Measurements from ENCODE around the gene TBCC. TPM values are rescaled to one million over a fixed set of nuclear protein-coding genes. Genes with fewer than 3 reads are reported as not detected.

TBCC gene, protein sequence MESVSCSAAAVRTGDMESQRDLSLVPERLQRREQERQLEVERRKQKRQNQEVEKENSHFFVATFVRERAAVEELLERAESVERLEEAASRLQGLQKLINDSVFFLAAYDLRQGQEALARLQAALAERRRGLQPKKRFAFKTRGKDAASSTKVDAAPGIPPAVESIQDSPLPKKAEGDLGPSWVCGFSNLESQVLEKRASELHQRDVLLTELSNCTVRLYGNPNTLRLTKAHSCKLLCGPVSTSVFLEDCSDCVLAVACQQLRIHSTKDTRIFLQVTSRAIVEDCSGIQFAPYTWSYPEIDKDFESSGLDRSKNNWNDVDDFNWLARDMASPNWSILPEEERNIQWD
- total RNA-seq: 47.4 and 58.8 TPM in 2 replicates
- polyA plus RNA-seq: 53.3 and 67.1 TPM in 2 replicates

DNA sequence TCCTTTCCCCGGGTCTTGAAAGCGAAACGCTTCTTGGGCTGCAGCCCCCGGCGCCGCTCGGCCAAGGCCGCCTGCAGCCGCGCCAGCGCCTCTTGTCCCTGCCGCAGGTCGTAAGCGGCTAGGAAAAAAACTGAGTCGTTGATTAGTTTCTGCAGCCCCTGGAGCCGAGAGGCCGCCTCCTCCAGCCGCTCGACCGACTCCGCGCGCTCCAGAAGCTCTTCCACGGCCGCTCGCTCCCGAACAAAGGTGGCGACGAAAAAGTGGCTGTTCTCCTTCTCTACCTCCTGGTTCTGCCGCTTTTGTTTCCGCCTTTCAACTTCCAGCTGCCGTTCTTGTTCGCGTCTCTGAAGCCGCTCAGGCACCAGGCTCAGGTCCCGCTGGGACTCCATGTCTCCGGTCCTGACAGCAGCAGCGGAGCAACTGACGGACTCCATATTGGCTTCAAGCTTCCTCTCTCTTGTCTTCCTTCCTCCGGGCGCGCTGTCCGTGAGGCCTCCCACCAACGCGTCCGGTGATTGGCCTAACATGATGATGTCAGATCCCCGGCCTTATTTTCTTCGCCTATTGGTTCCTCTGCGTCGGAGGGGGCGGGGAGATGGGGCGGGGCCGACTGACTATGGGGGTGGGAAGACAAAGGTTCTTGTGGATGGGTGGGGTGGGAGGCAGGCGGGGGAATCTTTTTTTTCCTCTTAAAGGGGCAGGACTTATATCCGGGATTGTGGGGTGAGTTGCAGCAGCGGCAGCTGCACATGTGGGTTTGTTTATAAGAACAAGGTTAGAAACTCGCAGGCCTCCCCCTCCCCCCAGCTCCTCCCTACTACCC lies at the start of gene TBCC:
Gene TBCC (minus strand): TSS at position 464 of the 823 bp plus-strand sequence. CDS start 30 bp downstream, at position 434.
- TF ChIP-seq, protein P1, sequence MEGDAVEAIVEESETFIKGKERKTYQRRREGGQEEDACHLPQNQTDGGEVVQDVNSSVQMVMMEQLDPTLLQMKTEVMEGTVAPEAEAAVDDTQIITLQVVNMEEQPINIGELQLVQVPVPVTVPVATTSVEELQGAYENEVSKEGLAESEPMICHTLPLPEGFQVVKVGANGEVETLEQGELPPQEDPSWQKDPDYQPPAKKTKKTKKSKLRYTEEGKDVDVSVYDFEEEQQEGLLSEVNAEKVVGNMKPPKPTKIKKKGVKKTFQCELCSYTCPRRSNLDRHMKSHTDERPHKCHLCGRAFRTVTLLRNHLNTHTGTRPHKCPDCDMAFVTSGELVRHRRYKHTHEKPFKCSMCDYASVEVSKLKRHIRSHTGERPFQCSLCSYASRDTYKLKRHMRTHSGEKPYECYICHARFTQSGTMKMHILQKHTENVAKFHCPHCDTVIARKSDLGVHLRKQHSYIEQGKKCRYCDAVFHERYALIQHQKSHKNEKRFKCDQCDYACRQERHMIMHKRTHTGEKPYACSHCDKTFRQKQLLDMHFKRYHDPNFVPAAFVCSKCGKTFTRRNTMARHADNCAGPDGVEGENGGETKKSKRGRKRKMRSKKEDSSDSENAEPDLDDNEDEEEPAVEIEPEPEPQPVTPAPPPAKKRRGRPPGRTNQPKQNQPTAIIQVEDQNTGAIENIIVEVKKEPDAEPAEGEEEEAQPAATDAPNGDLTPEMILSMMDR (IDR thresholded peaks at IDR 0.05; ENCODE audit: low read depth, low read length): no peak
- Histone ChIP-seq H3K36me3 (no peaks in the 10 kb centered on the region), H3K27me3 (no peaks in the 10 kb centered on the region), H3K4me3 (peak within 1 kb of the TSS; percentile 92), H3K27ac (peak within 1 kb of the TSS; percentile 97), H3K4me1 (ENCODE audit: low read depth) (peaks cover 20% of the 10 kb centered on the region), H3K9me3 (ENCODE audit: low read depth) (no peaks in the 10 kb centered on the region)
- DNase-seq (ENCODE audit: low read depth in 1 of 2, low spot score in 1 of 2): peak; percentile 98 to 99

DNA sequence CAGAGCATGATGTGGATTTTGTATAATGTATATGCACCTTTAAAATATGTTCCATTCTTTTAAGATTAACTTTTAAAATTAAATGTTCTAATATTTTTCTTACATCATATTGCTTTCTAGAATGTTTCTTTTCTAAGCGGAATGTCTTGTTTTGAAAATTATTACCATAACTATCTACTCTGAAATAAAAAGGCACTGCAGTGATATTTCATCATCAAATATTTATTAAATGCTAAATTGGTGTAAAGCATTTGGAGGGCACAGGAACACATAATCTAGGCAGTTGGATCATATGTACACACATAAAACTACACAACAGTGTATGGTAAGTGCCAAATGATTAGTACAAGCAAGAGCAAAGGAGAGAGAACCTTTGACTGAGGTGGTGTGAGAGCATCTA lies 49.7 kb upstream of the TBCC start:
- TF ChIP-seq, protein P1 (IDR thresholded peaks at IDR 0.05; ENCODE audit: low read depth, low read length): no peak
- no peaks in the 10 kb centered on the region for H3K27me3 ChIP-seq
- H3K36me3 ChIP-seq: no peaks in the 10 kb centered on the region
- no peaks in the 10 kb centered on the region for H3K9me3 ChIP-seq (ENCODE audit: low read depth)
- no peak overlapping the region for H3K4me3 ChIP-seq
- H3K27ac ChIP-seq: no peak overlapping the region
- no peak for DNase-seq (ENCODE audit: low read depth in 1 of 2, low spot score in 1 of 2)
- H3K4me1 ChIP-seq (ENCODE audit: low read depth): peaks cover 1% of the 10 kb centered on the region

DNA sequence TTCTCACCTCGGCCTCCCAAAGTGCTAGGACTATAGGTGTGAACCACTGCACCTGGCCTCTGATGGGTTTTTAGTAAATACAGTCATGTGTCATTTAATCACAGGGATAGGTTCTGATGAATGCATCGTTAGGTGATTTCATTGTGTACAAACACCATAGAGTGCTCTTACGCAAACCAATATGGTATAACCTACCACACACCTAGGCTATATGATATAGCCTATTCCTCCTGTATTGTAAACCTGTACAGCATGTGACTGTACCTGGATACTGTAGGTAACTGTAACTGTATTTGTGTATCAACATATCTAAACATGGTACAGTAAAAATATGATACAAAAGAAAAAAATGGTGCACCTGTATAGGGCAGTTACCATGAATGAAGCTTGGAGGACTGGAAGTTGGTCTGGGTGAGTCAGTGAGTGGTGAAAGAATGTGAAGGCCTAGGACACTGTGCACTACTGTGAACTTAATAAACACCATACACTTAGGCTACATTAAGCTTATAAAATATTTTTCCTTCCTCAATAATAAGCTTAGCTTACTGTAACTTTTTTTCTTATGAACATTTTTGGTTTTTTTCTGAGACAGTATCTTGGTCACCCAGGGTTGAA lies 45.9 kb upstream of the TBCC start:
- H3K27ac ChIP-seq: peak overlapping the region; percentile 75
- H3K4me3 ChIP-seq: no peak overlapping the region
- no peaks in the 10 kb centered on the region for H3K9me3 ChIP-seq (ENCODE audit: low read depth)
- no peaks in the 10 kb centered on the region for H3K36me3 ChIP-seq
- DNase-seq (ENCODE audit: low read depth in 1 of 2, low spot score in 1 of 2): no peak
- peaks cover 15% of the 10 kb centered on the region for H3K4me1 ChIP-seq (ENCODE audit: low read depth)
- no peaks in the 10 kb centered on the region for H3K27me3 ChIP-seq
- TF ChIP-seq, protein P1 (IDR thresholded peaks at IDR 0.05; ENCODE audit: low read depth, low read length): no peak

DNA sequence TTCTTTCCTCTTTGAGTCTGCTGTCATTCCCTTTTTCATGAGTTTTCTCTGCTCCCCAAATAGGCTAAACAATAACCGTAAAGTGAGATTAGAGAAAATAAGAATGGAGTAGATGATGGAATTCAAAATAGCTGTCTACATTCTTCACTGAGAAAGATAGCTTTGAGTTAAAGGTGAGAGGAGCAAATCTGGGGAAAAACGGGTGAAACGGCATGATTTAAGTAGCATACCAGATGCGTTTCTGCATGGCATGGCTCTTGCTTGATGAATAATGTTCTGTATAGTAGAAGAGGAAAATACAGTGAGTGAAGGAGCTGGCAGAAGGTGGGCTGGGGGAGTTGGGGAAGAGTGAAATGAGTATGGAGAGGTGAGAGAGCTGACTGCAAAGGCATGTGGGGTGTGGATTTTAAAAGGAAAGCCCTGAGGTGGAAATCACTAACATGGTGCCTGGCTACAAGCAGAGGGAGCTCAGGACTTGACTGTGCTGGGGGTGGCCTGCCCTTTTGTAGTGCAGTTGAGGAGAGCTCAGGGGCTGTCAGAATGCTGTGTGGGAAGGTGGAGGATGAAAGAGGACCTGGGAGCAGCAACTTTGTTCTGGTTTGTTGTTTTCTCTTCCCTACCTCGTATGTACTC lies 44.8 kb upstream of the TBCC start:
- TF ChIP-seq, protein P1 (IDR thresholded peaks at IDR 0.05; ENCODE audit: low read depth, low read length): no peak
- DNase-seq (ENCODE audit: low read depth in 1 of 2, low spot score in 1 of 2): peak in 1 of 2 donors; percentile 32
- H3K4me3 ChIP-seq: no peak overlapping the region

DNA sequence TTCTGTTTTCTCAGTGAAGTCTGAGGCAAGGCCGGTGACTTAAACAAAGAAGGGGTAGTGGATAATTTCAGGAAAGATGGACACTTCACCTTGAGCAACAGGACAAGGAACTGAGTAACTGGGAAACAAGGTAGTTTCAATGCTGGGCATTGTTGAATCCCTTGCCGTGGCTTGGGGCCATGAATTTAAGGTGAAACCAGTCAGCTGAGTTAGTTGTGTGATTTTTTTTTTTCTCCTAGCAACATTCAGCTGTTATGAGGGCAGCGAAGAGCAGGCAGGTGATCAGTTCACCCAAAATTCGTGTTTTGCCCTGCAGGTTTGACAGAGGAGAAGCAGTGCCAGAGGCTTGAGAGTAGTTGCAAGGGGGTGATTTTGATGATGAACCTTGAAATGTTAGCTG lies 42.8 kb upstream of the TBCC start:
- TF ChIP-seq, protein P1 (IDR thresholded peaks at IDR 0.05; ENCODE audit: low read depth, low read length): no peak
- DNase-seq (ENCODE audit: low read depth in 1 of 2, low spot score in 1 of 2): no peak
- H3K4me1 ChIP-seq (ENCODE audit: low read depth): peaks cover 25% of the 10 kb centered on the region
- H3K27me3 ChIP-seq: no peaks in the 10 kb centered on the region
- no peaks in the 10 kb centered on the region for H3K36me3 ChIP-seq
- peak overlapping the region; percentile 75 for H3K27ac ChIP-seq
- H3K9me3 ChIP-seq (ENCODE audit: low read depth): no peaks in the 10 kb centered on the region
- H3K4me3 ChIP-seq: no peak overlapping the region

More for the DNA sequence above, 44.8 kb upstream of the TBCC start:
- Histone ChIP-seq H3K27ac (peak overlapping the region; percentile 75), H3K9me3 (ENCODE audit: low read depth) (no peaks in the 10 kb centered on the region), H3K27me3 (no peaks in the 10 kb centered on the region), H3K36me3 (no peaks in the 10 kb centered on the region), H3K4me1 (ENCODE audit: low read depth) (peaks cover 25% of the 10 kb centered on the region)

Measured in cardiac muscle cell (in vitro differentiated cells and primary cell).